Neutrophil (primary cell): ENCODE results near the gene CTNNBL1.
"Not testable (repeated sequence)": the region's sequence is repeated elsewhere in the genome, so short reads cannot be mapped to it uniquely, and the experiment has no call there.

ENCODE experiments used
- H3K27ac ChIP-seq: fragments of 200-600 bp; sonication (generic); 2 replicates; pipeline ENCODE4 v1.5.1; 2016; ENCODE audit warnings: mild to moderate bottlenecking, moderate library complexity
- H3K27me3 ChIP-seq: fragments of 200-600 bp; sonication (generic); 2 replicates; pipeline ENCODE4 v1.6.0; 2016; ENCODE audit warnings: mild to moderate bottlenecking
- H3K36me3 ChIP-seq: fragments of 200-600 bp; sonication (generic); 2 replicates; pipeline ENCODE4 v1.5.1; 2017
- H3K4me1 ChIP-seq, 2 experiments: fragments of 200-600 bp in 1 of 2; sonication (generic) in 1 of 2; 1 replicate in 1 of 2; 2 replicates in 1 of 2; pipeline versions ENCODE4 v1.5.1 to v1.6.1; 2013 to 2016; ENCODE audit warnings: low read depth in 1 of 2, low read length in 1 of 2, mild to moderate bottlenecking in 1 of 2, moderate library complexity in 1 of 2; ENCODE audit not compliant: control insufficient read depth in 1 of 2, insufficient read depth in 1 of 2
- H3K4me3 ChIP-seq, 2 experiments: fragments of 200-600 bp in 1 of 2; sonication (generic) in 1 of 2; 1 replicate in 1 of 2; 2 replicates in 1 of 2; pipeline ENCODE4 v1.5.1; 2013 to 2016; ENCODE audit warnings: low read depth in 1 of 2, low read length in 1 of 2, mild to moderate bottlenecking in 1 of 2, moderate library complexity in 1 of 2
- H3K9me3 ChIP-seq: fragments of 200-600 bp; sonication (generic); 2 replicates; pipeline ENCODE4 v1.5.1; 2016
- CTCF ChIP-seq: fragments of 200-600 bp; sonication (generic); IDR thresholded peaks from 2 replicates; pipeline ENCODE4 v1.5.1; 2016; ENCODE audit warnings: antibody characterized with exemption

CTNNBL1 gene

GRCh38 chr20:37681384-37682112, 12.3 kb upstream of the CTNNBL1 start:
- Histone ChIP-seq H3K9me3 (no peaks in the 10 kb centered on the region), H3K27me3 (peaks cover 62% of the 10 kb centered on the region), H3K27ac (no peak overlapping the region), H3K36me3 (no peaks in the 10 kb centered on the region), H3K4me1 (no peaks in the 10 kb centered on the region), H3K4me3 (no peak overlapping the region)
- TF ChIP-seq CTCF, result no peak

GRCh38 chr20:37683146-37683545, 10.7 kb upstream of the CTNNBL1 start:
- H3K4me1 ChIP-seq, H3K27ac ChIP-seq, H3K36me3 ChIP-seq, H3K9me3 ChIP-seq, H3K4me3 ChIP-seq: not testable (repeated sequence)
- H3K27me3 ChIP-seq, result peaks cover 62% of the 10 kb centered on the region

- TF ChIP-seq CTCF, result no peak
- Histone ChIP-seq H3K27me3 (peaks cover 70% of the 10 kb centered on the region), H3K27ac (no peak overlapping the region), H3K4me3 (no peak overlapping the region), H3K36me3 (no peaks in the 10 kb centered on the region), H3K9me3 (no peaks in the 10 kb centered on the region), H3K4me1 (no peaks in the 10 kb centered on the region)
These were observed 6.9 kb upstream of the CTNNBL1 start for GRCh38 chr20:37686762-37687477.

GRCh38 chr20:37687478-37687805, 6.4 kb upstream of the CTNNBL1 start:
- H3K9me3 ChIP-seq, result no peaks in the 10 kb centered on the region
- H3K36me3 ChIP-seq, result no peaks in the 10 kb centered on the region
- TF ChIP-seq CTCF, result no peak
- no peak overlapping the region for H3K4me3 ChIP-seq
- peaks cover 75% of the 10 kb centered on the region for H3K27me3 ChIP-seq
- no peak overlapping the region for H3K27ac ChIP-seq
- H3K4me1 ChIP-seq, result no peaks in the 10 kb centered on the region

GRCh38 chr20:37688093-37688492, 5.7 kb upstream of the CTNNBL1 start:
- H3K27ac ChIP-seq, result no peak overlapping the region
- no peak overlapping the region for H3K4me3 ChIP-seq
- H3K4me1 ChIP-seq, result no peaks in the 10 kb centered on the region
- H3K9me3 ChIP-seq, result no peaks in the 10 kb centered on the region
- no peaks in the 10 kb centered on the region for H3K36me3 ChIP-seq
- peaks cover 78% of the 10 kb centered on the region for H3K27me3 ChIP-seq
- TF ChIP-seq CTCF, result no peak

GRCh38 chr20:37690626-37691369, 3.0 kb upstream of the CTNNBL1 start:
- Histone ChIP-seq H3K9me3 (no peaks in the 10 kb centered on the region), H3K27ac (no peak overlapping the region), H3K36me3 (no peaks in the 10 kb centered on the region), H3K4me1 (peaks cover 11 to 17% of the 10 kb centered on the region in 2 experiments), H3K27me3 (peaks cover 68% of the 10 kb centered on the region), H3K4me3 (no peak overlapping the region)
- no peak for TF ChIP-seq CTCF
